GM21723 (cell line): Measurements from ENCODE around the gene KLHDC4.
A peak's percentile ranks its signal among the peaks of the same experiment; 100 is the strongest.
"Not testable (repeated sequence)": the region's sequence is repeated elsewhere in the genome, so short reads cannot be mapped to it uniquely, and the experiment has no call there.

Experiments
- ATAC-seq: cut with Tn5 transposase; IDR thresholded peaks from one replicate; pipeline ENCODE4 v1.9.1; 2021; ENCODE audit warnings: mild to moderate bottlenecking, moderate library complexity; ENCODE audit not compliant: unreplicated experiment

The KLHDC4 gene

DNA sequence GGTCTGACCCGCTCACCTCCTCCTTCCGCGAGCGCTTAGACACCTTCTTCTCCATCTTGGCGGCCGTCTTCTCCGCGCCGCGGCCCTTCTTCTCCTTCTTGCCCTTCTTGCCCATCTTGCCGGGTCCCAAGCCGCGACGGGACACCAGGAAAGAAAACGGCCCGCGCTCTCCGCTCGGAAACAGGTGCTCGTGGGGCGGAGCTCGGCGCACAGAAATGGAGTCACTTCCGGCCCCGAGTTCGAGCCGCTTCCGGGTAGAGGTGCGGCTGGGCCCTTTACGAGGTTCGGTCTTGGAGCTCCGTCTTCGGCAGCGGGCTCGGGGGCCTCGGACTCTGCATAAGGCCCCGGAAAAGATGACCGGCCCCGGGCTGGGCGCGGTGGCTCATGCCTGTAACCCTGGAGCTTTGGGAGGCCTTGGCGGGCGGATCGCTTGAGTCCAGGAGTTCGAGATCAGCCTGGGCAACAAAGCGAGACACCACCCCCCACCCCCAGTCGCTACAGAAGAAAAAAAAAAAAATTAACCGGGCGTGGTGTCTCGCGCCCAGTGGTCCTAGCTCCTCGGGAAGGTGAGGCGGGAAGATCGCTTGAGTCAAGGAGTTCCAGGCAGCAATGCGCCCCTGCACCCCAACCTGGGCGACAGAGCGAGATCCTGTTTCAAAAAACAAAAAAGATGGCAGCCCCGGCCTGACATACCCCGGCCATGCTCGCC is at the start of gene KLHDC4:
Gene KLHDC4, minus strand, starts transcription at position 211 of the 709 bp plus-strand sequence. Its CDS starts 96 bp downstream, at position 115.
- ATAC-seq = peak; percentile 83

DNA sequence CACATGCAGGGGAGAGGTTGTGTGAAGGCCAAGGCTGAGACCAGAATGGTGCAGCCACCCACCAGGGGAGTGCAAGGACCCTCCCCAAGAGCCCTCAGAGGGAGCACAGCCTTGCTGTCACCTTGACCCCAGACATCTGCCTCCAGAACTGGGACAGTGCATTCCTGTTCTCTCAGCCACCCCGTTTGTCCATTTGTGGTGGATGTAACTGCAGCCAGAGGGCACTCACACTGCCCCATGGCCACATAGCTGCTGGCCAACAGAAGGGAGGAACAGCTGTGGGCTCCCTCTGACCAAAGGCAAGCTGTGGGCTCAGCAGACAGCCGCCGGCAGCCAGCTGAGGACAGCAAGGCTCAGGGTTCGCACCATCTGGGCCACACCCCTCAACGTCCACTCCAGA is 49.8 kb upstream of the KLHDC4 start:
- ATAC-seq = no peak

- ATAC-seq = no peak
Measured at GRCh38 chr16:87812200-87812656, 46.4 kb upstream of the KLHDC4 start.

DNA sequence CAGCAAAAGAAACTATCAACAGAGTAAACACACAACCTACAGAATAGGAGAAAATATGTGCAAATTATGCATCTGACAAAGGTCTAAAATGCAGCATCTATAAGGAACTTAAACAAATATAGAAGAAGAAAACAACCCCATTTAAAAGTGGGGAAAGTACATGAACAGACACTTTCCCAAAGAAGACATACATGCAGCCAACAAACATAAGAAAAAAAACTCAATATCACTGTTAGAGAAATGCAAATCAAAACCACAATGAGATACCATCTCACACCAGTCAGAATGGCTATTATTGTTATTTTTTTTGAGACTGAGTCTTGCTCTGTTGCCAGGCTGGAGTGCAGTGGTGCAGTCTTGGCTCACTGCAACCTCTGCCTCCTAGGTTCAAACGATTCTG is 45.7 kb upstream of the KLHDC4 start:
- ATAC-seq = not testable (repeated sequence)

GRCh38 chr16:87809150-87809902 is 43.5 kb upstream of the KLHDC4 start:
- ATAC-seq = peak; percentile 50

DNA sequence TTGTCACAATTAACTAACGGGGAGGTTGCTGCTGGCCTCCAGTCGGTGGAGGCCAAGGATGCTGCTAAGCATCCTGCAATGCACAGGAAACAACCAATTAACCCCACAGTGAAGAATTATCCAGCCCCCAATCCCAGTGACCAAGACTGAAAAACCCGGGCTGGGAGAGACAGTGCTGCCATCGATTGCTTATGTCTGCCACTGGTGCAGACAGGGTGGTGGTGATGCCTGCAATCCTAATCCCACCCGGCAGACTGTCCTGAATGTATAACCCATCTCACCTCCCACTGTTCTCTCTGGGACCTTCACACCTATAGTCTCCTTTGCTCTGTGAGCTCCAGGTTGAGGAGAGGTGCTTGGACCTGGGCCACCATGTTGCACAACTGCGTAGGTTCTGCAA is 42.3 kb upstream of the KLHDC4 start:
- no peak for ATAC-seq

DNA sequence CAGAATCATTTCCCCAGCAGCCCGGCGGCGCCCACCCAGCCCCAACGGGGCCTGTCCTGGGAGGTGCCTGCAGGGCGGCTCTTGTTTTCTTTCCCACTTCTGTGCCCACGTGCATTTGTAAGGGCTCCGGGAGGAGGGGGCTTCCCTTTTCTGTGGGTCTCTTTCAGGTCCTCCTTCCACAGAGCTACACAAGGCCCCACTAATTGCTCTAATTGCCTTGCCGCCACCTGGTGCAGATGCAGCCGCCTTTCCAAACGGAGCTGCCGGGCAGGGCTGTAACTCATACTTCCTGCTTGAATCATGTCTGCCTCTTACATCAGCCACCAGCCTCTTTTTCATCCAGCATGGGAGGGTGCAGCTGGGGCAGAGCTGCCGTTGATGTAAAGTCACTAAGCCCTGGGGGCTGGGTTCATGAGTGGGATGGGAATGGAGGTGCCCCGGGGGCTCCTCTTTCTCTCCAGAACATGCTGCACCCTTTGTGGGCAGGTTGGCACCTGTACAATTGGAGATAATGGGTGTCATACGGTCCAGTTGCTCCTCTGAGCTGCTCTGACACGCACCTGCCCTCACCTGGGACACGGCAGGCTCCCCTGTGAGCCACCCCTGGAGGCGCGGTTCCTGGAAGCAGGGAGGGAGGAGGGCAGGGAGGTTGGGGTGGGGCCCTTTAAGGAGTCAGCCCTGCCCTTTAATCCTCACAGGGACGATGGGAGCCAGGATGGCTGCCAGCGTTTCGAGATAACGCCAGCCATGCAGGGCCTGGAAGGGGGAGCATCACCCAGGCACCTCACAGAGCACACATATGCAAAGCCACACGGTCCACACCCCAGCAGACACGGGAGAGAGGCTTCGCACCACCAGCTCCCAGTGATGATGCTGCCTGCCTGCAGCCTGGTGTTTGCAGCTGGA is 41.1 kb upstream of the KLHDC4 start:
- ATAC-seq = no peak

DNA sequence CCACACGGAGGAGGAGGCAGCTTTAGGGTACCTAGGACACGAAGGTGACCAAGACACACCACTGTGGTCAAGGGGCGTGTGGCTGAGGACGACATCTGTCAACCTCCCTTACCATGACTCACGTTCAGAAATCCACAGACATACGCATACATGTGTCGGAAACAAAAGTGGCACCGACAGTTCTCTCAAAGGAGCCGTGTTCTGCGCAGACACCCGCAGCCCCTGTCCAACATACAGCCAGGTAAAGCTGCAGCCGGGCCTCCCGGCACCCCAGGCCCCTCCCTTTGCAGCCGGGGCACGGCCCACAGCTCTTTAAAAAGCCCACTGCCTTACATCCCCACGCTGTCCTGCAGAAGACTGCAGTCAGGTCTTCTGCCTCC is 40.5 kb upstream of the KLHDC4 start:
- no peak for ATAC-seq

- ATAC-seq = no peak
Measured at GRCh38 chr16:87803385-87803784, 37.6 kb upstream of the KLHDC4 start.

- ATAC-seq = no peak
Measured at GRCh38 chr16:87802670-87803069, 36.9 kb upstream of the KLHDC4 start.

DNA sequence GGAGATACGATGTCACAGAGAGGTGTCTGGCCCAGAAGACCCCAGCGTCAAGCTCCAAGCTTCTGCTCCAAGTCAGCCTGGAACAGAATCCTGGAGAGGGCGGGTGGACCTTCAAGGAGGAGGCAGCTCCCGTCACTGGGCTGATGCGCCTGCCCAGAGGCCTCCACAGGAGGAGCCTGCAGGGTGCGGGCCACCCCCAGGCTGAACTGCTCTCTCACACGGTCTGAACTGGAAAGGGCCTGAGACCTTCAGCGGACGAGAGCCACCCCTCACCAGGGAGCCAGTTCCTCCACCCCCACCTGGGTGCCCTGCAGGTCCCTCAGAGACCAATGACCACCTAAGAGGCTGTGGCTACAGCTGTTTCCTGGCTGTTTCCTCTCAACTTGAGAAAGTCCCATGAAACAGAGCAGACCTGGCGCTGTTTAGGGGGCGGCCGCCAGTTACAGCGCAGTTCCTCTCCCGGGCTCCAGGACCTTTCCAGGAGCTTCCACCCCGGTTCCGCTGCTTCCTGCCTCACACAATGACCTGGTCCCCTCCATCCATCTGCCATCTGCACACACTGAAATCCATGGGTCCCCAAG is 36.0 kb upstream of the KLHDC4 start:
- ATAC-seq = no peak

GRCh38 chr16:87800497-87800896 is 34.7 kb upstream of the KLHDC4 start:
- no peak for ATAC-seq

DNA sequence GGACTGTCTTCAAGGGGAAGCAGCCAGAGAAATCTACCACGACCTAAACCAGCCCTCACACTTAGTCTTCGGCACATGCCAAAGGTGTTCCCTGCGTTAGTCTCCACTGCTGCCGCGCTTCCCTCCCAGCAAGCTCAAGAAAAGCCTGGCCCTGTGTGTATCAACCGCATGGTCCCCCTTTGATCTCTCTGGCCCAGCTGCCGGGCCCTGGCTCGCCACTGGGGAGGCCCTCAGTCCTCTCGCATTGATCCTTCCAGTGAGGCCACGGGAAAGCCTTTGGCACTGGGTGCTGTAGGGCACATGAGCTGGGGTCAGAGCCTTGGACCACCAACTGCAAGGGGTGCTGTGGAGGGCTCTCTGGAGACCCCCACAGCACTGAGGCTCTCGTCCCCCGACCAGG is 29.6 kb upstream of the KLHDC4 start:
- no peak for ATAC-seq

DNA sequence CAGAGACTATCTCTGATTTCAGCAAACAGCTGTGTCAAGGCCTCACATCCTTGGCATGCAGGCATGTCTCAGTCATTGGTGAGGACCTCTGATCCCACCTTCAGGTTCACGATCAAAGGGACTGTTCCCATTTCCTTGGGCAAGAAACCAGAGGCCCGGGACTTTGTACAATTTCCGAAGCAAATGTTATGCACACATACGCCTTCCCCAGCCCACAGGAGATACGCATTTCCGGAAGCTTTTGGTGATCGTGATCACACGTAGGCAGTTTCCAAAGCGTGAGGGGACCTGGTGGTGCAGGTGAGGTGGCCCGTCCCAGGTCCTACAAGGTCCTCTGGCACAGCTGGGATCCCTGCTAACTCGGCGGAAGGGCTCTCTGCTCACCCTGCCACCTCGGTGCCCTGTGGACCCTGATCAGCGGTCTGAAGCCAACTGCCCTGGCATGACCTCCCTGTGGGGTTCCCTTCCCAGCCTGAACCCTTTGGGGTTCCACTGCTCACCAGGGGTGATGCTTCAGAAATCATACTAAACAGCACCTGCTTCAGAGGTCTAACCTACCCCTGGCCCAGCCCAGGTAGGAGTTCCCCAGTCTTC is 28.8 kb upstream of the KLHDC4 start:
- no peak for ATAC-seq

GRCh38 chr16:87792205-87792565 is 26.4 kb upstream of the KLHDC4 start:
- ATAC-seq = no peak

DNA sequence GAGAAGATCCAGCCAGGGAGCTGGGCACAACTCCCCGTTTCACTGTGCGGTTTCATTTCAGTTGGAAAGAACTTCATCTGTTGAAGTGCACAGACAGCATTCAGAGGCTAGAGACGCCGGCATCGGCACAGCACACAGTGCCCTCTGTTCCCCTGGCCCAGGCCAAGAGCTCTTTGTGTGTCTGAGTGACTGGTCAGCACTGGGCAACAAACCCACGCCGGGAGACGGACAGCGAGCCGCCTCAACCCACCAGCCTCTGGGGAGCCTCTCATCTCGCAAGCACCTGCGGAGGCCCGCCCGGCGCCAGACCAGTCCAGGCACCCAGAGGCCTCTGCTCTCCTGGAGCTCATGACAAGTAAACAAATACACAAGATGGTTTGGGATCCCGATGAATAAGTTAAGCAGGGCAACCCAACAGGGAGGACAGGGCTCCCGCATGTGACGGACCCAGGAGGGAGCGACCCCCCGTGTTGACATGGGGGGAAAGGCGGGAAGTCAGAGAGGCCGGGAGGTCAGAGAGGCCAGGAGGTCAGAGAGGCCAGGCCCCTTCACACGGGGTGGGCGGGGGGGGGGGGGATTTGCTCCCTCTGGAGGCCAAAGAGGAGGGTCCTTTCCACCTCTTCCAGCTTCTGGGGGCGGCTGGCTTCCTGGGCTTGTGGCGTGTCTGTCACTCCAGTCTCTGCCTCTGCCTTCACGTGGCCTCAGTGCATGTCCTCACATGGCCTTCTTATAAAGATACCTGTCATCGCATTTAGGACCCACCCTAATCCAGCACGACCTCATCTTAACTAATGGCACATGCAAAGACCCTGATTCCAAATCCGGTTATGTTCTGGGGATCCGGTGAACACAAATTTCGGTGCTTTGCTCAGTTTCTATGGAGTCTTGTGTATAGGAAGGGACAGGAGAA is 25.8 kb upstream of the KLHDC4 start:
- no peak for ATAC-seq

DNA sequence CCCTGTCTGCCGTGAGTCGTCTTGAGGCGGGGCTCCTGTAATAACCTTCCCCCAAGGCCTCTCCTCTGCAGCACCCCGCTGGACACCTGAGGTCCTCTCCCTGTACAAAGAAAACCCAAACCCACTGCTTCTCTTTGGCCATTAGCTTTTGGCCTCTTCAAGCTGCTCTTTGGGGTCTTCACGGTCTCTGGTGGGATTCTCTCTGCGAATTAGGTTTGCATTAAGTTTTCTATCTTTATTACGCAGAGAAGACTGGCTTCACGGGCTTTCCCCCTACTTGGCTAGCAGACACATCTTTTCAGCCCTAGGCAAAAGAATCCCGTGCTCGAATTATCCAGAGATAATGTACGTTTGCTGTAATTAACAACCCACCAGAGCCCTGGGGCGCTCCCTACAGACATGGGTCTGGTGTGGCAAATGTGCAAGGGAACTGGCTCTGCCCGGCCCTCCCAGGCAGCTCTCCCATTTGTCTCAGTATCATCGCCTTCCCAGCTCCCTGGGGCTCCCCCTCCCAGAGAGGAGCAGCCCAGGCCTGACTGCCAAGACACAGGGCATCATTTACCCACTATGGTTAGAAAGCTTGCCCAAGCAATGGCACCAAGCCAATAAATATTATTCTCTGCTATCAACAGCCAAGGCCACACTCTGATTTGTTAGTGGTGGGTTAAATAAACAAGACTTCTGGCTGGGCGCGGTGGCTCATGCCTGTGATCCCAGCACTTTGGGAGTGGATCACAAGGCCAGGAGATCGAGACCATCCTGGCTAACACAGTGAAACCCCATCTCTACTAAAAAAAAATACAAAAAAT is 24.7 kb upstream of the KLHDC4 start:
- ATAC-seq = no peak

- ATAC-seq = no peak
Measured at GRCh38 chr16:87789437-87790291, 23.9 kb upstream of the KLHDC4 start.
